A549 (cell line): ENCODE measurements around the gene KIF5C.

Experiments
- POLR2A ChIP-seq: IDR thresholded peaks from 2 replicates; pipeline ENCODE4 v1.6.1; 2012; ENCODE audit warnings: mild to moderate bottlenecking, low read length
- RAD21 ChIP-seq, 2 experiments: fragments of >200 bp in 1 of 2; sonication (Bioruptor Twin) in 1 of 2; formaldehyde crosslinking in 1 of 2; IDR thresholded peaks in 1 of 2; conservative IDR thresholded peaks in 1 of 2; 2 replicates in 1 of 2; 3 replicates in 1 of 2; pipeline ENCODE4 v1.6.1; 2012 to 2018; ENCODE audit warnings: inconsistent platforms in 1 of 2
- SMC3 ChIP-seq: fragments of >200 bp; sonication (Bioruptor Twin); formaldehyde crosslinking; IDR thresholded peaks from 3 replicates; pipeline ENCODE4 v1.6.1; 2018; ENCODE audit warnings: inconsistent platforms
- TF ChIP-seq, protein P1 (sequence below): fragments of >200 bp; sonication (Bioruptor Twin); formaldehyde crosslinking; IDR thresholded peaks from 2 replicates; pipeline ENCODE4 v1.6.1; 2016
- TF ChIP-seq, protein P2 (sequence below): fragments of 200-600 bp; sonication (generic); IDR thresholded peaks from 2 replicates; pipeline ENCODE4 v1.6.1; 2016; ENCODE audit warnings: antibody characterized with exemption, mild to moderate bottlenecking, moderate library complexity
- TF ChIP-seq, protein P3 (sequence below): fragments of 450-650 bp; IDR thresholded peaks from 2 replicates; pipeline ENCODE4 v1.6.1; 2014; ENCODE audit warnings: antibody characterized with exemption
- TF ChIP-seq, protein P4 (sequence below): fragments of >200 bp; sonication (Bioruptor Twin); formaldehyde crosslinking; IDR thresholded peaks from 3 replicates; pipeline ENCODE4 v1.5.1; 2016
- TF ChIP-seq, protein P5 (sequence below): IDR thresholded peaks from 2 replicates; pipeline ENCODE4 v1.6.1; 2012

DNA sequence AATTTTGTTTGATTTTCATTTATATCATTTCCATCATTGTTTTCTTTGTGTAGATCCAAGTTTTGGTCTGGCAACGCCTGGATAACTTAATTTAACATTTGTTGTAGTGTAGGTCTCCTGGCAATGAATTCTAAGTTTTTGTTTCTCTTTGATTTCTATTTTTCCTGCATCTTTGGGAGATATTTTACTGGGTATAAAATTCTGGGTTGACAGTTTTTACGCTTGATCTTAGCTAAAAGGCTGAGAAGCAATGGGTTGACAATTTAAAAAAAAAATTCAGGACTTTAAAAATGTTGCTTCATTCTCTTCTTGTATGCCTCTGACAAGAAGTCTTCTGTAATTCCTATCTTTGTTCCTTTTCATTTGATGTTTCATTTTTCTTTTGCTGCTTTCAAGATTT lies 172.1 kb downstream of the KIF5C start:
- no peak for TF ChIP-seq POLR2A
- TF ChIP-seq, protein P1, sequence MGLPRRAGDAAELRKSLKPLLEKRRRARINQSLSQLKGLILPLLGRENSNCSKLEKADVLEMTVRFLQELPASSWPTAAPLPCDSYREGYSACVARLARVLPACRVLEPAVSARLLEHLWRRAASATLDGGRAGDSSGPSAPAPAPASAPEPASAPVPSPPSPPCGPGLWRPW, result no peak
- TF ChIP-seq, protein P2, sequence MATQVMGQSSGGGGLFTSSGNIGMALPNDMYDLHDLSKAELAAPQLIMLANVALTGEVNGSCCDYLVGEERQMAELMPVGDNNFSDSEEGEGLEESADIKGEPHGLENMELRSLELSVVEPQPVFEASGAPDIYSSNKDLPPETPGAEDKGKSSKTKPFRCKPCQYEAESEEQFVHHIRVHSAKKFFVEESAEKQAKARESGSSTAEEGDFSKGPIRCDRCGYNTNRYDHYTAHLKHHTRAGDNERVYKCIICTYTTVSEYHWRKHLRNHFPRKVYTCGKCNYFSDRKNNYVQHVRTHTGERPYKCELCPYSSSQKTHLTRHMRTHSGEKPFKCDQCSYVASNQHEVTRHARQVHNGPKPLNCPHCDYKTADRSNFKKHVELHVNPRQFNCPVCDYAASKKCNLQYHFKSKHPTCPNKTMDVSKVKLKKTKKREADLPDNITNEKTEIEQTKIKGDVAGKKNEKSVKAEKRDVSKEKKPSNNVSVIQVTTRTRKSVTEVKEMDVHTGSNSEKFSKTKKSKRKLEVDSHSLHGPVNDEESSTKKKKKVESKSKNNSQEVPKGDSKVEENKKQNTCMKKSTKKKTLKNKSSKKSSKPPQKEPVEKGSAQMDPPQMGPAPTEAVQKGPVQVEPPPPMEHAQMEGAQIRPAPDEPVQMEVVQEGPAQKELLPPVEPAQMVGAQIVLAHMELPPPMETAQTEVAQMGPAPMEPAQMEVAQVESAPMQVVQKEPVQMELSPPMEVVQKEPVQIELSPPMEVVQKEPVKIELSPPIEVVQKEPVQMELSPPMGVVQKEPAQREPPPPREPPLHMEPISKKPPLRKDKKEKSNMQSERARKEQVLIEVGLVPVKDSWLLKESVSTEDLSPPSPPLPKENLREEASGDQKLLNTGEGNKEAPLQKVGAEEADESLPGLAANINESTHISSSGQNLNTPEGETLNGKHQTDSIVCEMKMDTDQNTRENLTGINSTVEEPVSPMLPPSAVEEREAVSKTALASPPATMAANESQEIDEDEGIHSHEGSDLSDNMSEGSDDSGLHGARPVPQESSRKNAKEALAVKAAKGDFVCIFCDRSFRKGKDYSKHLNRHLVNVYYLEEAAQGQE, result no peak
- TF ChIP-seq, protein P3, sequence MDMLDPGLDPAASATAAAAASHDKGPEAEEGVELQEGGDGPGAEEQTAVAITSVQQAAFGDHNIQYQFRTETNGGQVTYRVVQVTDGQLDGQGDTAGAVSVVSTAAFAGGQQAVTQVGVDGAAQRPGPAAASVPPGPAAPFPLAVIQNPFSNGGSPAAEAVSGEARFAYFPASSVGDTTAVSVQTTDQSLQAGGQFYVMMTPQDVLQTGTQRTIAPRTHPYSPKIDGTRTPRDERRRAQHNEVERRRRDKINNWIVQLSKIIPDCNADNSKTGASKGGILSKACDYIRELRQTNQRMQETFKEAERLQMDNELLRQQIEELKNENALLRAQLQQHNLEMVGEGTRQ, result no peak
- TF ChIP-seq, protein P4, sequence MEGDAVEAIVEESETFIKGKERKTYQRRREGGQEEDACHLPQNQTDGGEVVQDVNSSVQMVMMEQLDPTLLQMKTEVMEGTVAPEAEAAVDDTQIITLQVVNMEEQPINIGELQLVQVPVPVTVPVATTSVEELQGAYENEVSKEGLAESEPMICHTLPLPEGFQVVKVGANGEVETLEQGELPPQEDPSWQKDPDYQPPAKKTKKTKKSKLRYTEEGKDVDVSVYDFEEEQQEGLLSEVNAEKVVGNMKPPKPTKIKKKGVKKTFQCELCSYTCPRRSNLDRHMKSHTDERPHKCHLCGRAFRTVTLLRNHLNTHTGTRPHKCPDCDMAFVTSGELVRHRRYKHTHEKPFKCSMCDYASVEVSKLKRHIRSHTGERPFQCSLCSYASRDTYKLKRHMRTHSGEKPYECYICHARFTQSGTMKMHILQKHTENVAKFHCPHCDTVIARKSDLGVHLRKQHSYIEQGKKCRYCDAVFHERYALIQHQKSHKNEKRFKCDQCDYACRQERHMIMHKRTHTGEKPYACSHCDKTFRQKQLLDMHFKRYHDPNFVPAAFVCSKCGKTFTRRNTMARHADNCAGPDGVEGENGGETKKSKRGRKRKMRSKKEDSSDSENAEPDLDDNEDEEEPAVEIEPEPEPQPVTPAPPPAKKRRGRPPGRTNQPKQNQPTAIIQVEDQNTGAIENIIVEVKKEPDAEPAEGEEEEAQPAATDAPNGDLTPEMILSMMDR, result no peak
- no peak for TF ChIP-seq RAD21 (conservative IDR thresholded peaks at IDR 0.05 in 1 of 2, IDR thresholded peaks at IDR 0.05 in 1 of 2)
- TF ChIP-seq SMC3, result no peak
- TF ChIP-seq, protein P5, sequence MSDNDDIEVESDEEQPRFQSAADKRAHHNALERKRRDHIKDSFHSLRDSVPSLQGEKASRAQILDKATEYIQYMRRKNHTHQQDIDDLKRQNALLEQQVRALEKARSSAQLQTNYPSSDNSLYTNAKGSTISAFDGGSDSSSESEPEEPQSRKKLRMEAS, result no peak
